Stimulated activated CD8-positive, alpha-beta memory T cell treated with anti-CD3 and anti-CD28 coated beads, Interleukin-15, amount 100 ng/mL, for 24 hours (primary cell): Measurements from ENCODE around the gene MAP1LC3B.
"Not testable (repeated sequence)": the region's sequence is repeated elsewhere in the genome, so short reads cannot be mapped to it uniquely, and the experiment has no call there.

Experiments
- DNase-seq: peaks from one replicate; pipeline ENCODE4 v3.0.0-alpha.2; 2020; ENCODE audit warnings: low read depth

The MAP1LC3B gene

GRCh38 chr16:87360862-87361610, 31.1 kb upstream of the MAP1LC3B start:
- DNase-seq, result no peak

DNA sequence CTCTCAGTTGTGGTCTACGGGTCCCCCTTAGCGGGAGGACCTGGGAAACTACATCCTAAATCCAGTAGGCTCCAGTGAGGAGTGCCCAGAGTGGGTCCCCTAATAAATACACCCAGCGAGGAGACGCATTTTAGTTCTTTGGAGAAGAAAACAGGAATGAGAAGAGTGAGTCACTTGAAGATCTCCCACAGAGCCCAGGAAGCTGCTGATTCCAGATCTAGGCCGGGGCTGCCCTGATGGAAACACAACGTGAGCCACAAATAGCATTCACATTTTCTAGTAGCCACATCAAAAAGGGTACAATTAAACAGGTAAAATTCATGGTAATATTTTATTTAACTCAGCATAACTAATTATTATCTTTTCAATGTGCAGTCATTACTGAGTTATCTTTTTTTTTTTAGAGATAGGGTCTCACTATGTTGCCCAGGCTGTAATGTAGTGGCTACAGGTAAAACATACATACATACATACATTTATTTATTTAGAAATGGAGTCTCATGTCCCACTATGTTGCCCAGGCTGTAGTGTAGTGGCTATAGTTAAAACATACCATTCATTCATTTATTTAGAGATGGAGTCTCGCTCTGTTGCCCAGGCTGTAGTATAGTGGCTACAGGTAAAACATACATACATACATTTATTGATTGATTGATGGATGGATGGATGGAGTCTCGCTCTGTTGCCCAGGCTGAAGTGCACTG, 30.1 kb upstream of the MAP1LC3B start:
- no peak for DNase-seq

DNA sequence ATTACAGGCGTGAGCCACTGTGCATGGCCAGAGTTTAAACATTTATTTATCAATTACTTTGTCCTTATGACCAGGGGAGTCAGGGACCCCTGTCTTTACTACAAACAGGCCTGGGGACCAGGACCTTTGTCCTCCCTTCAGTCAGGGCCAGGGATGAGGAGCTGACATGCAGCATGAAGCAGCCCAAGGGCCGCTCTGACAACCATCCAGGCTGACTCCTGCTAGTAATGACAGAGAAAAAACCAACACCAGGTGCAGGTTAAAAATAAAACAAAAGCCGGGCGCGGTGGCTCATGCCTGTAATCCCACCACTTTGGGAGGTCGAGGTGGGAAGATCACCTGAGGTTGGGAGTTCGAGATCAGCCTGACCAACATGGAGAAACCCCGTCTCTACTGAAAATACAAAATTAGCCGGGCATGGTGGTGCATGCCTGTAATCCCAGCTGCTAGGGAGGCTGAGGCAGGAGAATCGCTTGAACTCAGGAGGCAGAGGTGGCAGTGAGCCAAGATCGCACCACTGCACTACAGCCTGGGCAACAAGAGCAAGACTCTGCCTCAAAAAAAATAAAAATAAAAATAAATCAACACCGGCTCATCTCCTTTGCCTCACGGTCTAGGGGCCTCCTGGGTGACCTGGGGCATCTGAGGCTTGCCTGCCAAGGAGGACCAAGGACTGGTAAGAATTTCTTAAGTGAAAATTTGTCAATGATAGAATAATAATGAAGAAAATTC, 29.1 kb upstream of the MAP1LC3B start:
- DNase-seq, result not testable (repeated sequence)

GRCh38 chr16:87363771-87364455, 28.2 kb upstream of the MAP1LC3B start:
- no peak for DNase-seq

DNA sequence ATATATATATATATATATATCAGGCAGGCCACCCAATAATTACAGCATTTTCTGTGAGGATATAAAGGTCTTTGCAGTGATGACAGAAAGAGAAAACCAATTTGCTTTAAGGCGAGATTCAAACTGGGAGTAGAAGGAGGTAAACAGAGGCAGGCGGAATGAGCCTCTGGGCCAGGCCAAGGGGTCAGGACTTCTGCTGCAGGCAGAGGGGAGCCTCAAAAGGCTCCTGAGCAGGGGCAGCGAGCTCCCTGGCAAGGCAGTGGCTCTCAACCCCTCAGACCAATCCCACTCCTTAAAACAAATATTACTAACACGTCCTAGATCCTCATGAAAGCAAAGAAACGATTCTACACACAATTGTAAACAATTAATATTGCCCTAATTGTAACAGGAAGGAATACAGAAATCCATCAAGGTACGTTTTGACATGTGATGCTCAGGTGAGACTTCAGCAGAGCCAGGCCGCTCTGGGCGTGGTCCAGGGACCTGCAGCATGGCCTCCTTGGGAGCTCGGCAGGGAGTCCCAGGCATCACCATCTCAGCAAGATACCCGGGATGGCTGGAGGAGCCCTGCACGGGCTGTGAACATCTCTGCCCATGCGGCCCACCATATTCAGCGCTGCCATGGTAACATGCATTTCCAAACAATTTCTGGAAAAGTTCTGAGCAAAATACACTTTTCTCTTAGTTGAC, 27.0 kb upstream of the MAP1LC3B start:
- no peak for DNase-seq

DNA sequence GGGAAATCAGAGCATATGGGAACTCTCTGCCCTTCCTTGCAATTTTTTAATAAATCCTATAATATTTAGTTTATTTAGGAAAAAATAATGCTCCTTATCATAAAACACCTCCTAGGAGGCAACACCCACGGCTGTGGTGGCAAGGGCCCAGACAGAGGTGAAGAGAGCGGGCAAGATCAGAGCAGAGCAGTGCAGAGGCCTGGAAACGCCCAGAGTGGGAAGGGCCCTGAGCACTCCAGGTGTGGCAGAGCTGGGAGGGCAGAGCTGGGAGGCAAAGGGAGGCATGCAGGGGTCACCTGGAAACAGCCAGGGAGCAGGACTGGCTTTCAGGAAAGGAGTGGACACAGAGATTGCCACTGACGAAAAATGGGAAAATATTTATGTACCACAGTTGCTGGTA, 25.8 kb upstream of the MAP1LC3B start:
- DNase-seq, result no peak

DNA sequence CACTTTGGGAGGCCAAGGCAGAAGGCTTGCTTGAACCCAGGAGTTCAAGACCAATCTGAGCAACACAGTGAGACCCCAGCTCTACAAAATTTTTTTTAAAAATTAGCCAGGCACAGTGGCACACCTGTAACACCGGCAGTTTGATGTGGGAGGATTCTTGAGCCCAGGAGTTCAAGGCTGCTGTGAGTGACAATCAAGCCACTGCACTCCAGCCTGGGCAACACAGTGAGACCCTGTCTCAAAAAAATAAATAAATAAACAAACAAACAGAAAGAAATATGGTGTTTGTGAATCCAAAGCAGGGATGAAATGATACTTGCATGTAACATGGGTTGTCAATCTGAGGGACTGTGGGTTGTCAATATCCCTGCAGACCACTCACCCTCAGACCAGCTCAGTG, 25.2 kb upstream of the MAP1LC3B start:
- DNase-seq, result no peak

DNA sequence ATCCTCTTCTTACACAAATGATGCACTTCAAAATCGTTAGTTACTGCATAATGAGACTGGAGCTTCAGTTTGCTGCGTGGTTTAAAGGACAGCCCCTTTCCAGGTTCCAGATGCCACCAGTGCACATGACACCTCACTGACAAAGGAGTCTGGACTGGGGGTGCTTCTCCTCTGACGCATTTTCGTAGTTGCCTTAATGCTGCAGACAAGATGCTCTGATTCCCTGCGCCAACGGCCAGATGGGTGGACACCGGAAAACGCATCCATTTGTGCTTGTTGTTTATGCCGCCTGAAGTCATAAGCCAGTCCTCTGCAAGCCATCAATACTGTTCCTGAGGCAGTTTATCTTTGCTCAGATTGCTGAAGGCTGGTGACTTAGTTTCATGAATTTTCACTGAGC, 24.6 kb upstream of the MAP1LC3B start:
- no peak for DNase-seq

GRCh38 chr16:87368029-87368770, 23.9 kb upstream of the MAP1LC3B start:
- DNase-seq, result no peak

- DNase-seq, result no peak
Observed at GRCh38 chr16:87369117-87369765, 22.9 kb upstream of the MAP1LC3B start.

DNA sequence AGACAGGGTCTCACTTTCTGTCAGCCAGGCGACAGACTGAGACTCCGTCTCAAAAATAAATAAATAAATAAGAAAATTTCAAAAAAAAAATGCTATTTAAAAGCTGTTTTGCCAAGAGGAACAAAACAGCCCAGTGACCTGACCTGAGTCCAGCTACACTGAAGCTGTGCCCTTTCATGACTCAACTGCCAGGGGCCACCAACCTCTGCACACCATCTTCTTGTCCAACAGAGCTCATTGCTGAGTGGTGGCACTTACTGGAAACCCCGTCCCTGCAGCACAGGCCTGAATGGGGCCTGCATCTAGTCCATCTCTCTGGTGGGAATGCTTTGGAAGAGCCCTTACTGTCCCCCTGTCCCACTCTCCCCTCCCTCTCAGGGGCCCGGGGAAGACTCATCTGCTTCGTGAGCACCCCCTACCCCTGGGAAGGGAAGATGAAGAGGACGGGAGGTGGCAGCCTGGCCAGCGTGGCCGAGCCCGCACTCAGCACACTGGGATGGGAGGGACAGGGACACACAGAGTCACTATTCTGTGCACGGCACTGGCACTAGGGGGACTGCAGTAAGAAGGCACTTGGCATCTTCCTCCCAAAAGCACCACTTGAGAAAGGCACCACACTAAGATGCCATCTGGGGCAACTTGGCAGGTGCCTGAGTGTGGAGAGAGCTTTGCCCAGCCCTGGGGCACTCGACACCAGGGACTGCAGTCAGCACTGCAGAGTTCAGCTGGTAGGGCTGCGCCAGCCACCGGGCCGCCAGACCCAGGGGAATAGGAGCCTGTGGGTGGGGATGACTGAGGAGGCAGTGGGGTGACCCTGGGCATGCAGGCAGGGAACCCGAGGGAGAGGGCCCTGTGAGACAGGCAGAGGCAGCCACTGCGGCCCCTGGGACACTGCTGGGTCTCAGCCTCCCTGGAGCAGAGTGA, 22.1 kb upstream of the MAP1LC3B start:
- no peak for DNase-seq

GRCh38 chr16:87371261-87371866, 20.8 kb upstream of the MAP1LC3B start:
- no peak for DNase-seq

DNA sequence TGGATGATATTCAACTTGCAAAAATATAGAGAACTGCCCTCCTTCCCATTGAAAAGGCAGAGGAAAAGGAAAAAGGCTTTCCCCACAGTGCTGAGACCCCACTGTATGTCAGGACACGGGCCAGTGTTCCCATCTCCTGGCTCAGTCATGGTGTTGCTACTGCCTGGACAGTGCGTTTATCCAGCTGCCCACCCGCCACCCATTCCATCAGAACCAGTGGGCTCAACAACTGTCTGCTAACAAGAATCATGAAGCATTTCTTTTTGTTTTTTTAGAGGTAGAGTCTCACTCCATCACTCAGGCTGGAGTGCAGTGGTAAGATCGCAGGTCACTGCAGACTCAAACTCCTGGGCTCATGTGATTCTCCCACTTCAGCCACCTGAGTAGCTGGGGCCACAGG, 19.8 kb upstream of the MAP1LC3B start:
- DNase-seq, result no peak

DNA sequence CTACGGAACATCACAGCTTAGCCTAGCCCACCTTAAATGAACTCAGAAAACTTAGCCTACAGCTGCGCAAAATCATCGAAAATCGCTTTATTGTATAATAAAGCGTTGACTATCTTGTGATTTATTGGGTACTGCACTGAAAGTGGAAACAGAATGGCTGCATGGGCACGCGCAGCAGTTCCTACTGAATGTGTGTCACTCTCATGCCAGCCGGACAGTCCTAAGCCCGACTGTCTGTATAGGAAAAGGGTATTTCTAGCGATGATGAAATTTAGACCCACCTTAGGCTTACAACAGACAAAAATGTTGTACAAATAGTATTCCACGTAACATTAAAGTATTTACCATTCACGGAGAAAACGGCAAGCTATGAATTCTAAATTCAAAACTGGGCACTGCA, 17.8 kb upstream of the MAP1LC3B start:
- DNase-seq, result no peak

- DNase-seq, result no peak
Observed at GRCh38 chr16:87375426-87376135, 16.6 kb upstream of the MAP1LC3B start.

GRCh38 chr16:87376660-87377059, 15.5 kb upstream of the MAP1LC3B start:
- DNase-seq, result no peak

GRCh38 chr16:87379312-87379752, 12.8 kb upstream of the MAP1LC3B start:
- DNase-seq, result not testable (repeated sequence)

GRCh38 chr16:87380403-87380802, 11.7 kb upstream of the MAP1LC3B start:
- DNase-seq, result no peak
